SK-N-SH treated with all-trans-retinoic acid at 6 μM for 48 hours (cell line): Measurements from ENCODE around the gene TTBK1.

Experiments used
- ATAC-seq: fragments of 200-7000 bp; cut with Tn5 transposase; 3 replicates; pipeline ENCODE4 v1.9.1; 2020; ENCODE audit warnings: mild to moderate bottlenecking, moderate library complexity
- ARNTL ChIP-seq: fragments of 450-650 bp; formaldehyde crosslinking; IDR thresholded peaks from 2 replicates; pipeline ENCODE4 v1.5.0; 2020; ENCODE audit warnings: low read depth, mild to moderate bottlenecking, moderate library complexity, borderline replicate concordance
- CSDC2 ChIP-seq: fragments of 250-450 bp; sonication (Bioruptor Pico); IDR thresholded peaks from 2 replicates; pipeline ENCODE4 v1.5.0; 2020; ENCODE audit warnings: mild to moderate bottlenecking, moderate library complexity
- CSRNP3 ChIP-seq: fragments of 250-450 bp; sonication (Bioruptor Pico); IDR thresholded peaks from 2 replicates; pipeline ENCODE4 v1.5.1; 2021; ENCODE audit warnings: mild to moderate bottlenecking, moderate library complexity
- ESRRG ChIP-seq: fragments of 250-450 bp; sonication (Bioruptor Pico); IDR thresholded peaks from 2 replicates; pipeline ENCODE4 v1.6.1; 2021; ENCODE audit warnings: mild to moderate bottlenecking
- GLIS3 ChIP-seq: fragments of 250-450 bp; sonication (Bioruptor Pico); IDR thresholded peaks from 2 replicates; pipeline ENCODE4 v1.5.0; 2020; ENCODE audit warnings: mild to moderate bottlenecking, moderate library complexity
- ISL1 ChIP-seq: fragments of 250-450 bp; sonication (Bioruptor Pico); IDR thresholded peaks from 2 replicates; pipeline ENCODE4 v2.1.2; 2022; ENCODE audit warnings: mild to moderate bottlenecking, moderate library complexity
- OSR1 ChIP-seq: fragments of 250-450 bp; sonication (Bioruptor Pico); IDR thresholded peaks from 2 replicates; pipeline ENCODE4 v1.8.0; 2022; ENCODE audit warnings: moderate library complexity, mild to moderate bottlenecking, inconsistent platforms
- PATZ1 ChIP-seq: fragments of 250-450 bp; sonication (Bioruptor Pico); IDR thresholded peaks from 2 replicates; pipeline ENCODE4 v1.8.0; 2020; ENCODE audit warnings: mild to moderate bottlenecking, moderate library complexity, borderline replicate concordance
- PPARA ChIP-seq: fragments of 250-450 bp; sonication (Bioruptor Pico); IDR thresholded peaks from 2 replicates; pipeline ENCODE4 v1.5.0; 2020; ENCODE audit warnings: mild to moderate bottlenecking, borderline replicate concordance
- RARB ChIP-seq: fragments of 250-450 bp; sonication (Bioruptor Pico); IDR thresholded peaks from 2 replicates; pipeline ENCODE4 v1.8.0; 2021; ENCODE audit warnings: mild to moderate bottlenecking, moderate library complexity
- SNAI2 ChIP-seq: fragments of 250-450 bp; sonication (Bioruptor Pico); IDR thresholded peaks from 2 replicates; pipeline ENCODE4 v1.5.0; 2020; ENCODE audit warnings: mild to moderate bottlenecking, moderate library complexity
- TCF4 ChIP-seq: fragments of 250-450 bp; sonication (Bioruptor Pico); IDR thresholded peaks from 2 replicates; pipeline ENCODE4 v1.8.0; 2021; ENCODE audit warnings: mild to moderate bottlenecking, moderate library complexity, borderline replicate concordance
- TOX ChIP-seq: fragments of 250-450 bp; sonication (Bioruptor Pico); IDR thresholded peaks from 2 replicates; pipeline ENCODE4 v1.8.0; 2021; ENCODE audit warnings: mild to moderate bottlenecking, moderate library complexity, borderline replicate concordance
- ZFP3 ChIP-seq: fragments of 250-450 bp; sonication (Bioruptor Pico); IDR thresholded peaks from 2 replicates; pipeline ENCODE4 v1.5.0; 2020; ENCODE audit warnings: mild to moderate bottlenecking, moderate library complexity
- ZFP30 ChIP-seq: fragments of 450-650 bp; formaldehyde crosslinking; IDR thresholded peaks from 2 replicates; pipeline ENCODE4 v1.5.0; 2022; ENCODE audit warnings: mild to moderate bottlenecking, moderate library complexity
- ZNF70 ChIP-seq: fragments of 450-650 bp; formaldehyde crosslinking; IDR thresholded peaks from 2 replicates; pipeline ENCODE4 v1.5.0; 2020; ENCODE audit warnings: mild to moderate bottlenecking, moderate library complexity
- ZNF8 ChIP-seq: fragments of 450-650 bp; formaldehyde crosslinking; IDR thresholded peaks from 2 replicates; pipeline ENCODE4 v1.5.0; 2020; ENCODE audit warnings: mild to moderate bottlenecking, moderate library complexity
- TF ChIP-seq, protein P1 (sequence below): fragments of 250-450 bp; sonication (Bioruptor Pico); IDR thresholded peaks from 2 replicates; pipeline ENCODE4 v1.8.0; 2021; ENCODE audit warnings: low read depth, mild to moderate bottlenecking, moderate library complexity, borderline replicate concordance
- TF ChIP-seq, protein P2 (sequence below): fragments of 250-450 bp; sonication (Bioruptor Pico); IDR thresholded peaks from 2 replicates; pipeline ENCODE4 v1.5.0; 2020; ENCODE audit warnings: mild to moderate bottlenecking, moderate library complexity

The TTBK1 gene

DNA sequence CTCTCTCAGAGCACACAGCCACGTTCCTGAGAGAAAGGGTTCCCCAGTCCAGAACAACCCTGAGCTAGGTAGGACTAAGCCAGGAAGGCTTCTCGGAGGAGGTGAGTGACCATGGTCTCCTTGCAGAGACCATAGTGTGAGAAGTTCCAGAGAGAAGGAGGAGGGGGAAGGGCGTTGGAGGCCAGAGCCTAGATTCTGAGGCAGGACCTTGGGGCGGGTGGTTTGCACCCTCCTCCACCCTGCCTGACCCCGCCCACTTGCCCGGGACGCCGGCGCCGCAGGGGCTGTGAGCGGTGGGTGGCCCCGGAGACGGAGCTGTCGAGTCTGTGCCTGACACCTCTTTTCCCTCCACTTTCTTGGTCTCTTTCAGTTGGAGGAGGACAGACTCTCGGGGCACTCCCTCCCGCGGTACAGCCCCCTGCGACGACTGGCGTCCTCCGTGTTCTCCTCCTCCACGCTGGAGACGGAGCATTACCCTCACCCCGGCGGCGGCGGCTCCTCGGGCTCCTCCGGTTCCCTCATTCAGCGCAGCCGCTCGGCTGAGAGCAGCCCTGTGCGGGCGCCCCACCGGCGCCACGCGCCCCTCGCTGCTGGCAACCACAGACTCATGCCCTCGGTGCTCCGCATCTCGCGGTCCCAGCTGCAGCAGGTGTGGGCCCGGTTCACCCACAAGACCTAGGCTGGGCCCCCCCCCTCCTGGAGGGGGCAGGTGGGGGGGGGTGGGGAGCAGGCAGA lies 26.2 kb downstream of the TTBK1 start:
- TF ChIP-seq ISL1, result no peak
- no peak for TF ChIP-seq ARNTL (CRISPR knock-in tag)
- no peak for TF ChIP-seq RARB (CRISPR knock-in tag)
- TF ChIP-seq ZNF8 (CRISPR knock-in tag), result no peak
- no peak for TF ChIP-seq PPARA
- no peak for TF ChIP-seq ZFP30 (CRISPR knock-in tag)
- no peak for TF ChIP-seq OSR1 (CRISPR knock-in tag)
- TF ChIP-seq SNAI2 (CRISPR knock-in tag), result no peak
- no peak for TF ChIP-seq TCF4 (CRISPR knock-in tag)
- TF ChIP-seq, protein P1, sequence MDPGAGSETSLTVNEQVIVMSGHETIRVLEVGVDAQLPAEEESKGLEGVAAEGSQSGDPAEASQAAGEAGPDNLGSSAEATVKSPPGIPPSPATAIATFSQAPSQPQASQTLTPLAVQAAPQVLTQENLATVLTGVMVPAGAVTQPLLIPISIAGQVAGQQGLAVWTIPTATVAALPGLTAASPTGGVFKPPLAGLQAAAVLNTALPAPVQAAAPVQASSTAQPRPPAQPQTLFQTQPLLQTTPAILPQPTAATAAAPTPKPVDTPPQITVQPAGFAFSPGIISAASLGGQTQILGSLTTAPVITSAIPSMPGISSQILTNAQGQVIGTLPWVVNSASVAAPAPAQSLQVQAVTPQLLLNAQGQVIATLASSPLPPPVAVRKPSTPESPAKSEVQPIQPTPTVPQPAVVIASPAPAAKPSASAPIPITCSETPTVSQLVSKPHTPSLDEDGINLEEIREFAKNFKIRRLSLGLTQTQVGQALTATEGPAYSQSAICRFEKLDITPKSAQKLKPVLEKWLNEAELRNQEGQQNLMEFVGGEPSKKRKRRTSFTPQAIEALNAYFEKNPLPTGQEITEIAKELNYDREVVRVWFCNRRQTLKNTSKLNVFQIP, result no peak
- TF ChIP-seq, protein P2, sequence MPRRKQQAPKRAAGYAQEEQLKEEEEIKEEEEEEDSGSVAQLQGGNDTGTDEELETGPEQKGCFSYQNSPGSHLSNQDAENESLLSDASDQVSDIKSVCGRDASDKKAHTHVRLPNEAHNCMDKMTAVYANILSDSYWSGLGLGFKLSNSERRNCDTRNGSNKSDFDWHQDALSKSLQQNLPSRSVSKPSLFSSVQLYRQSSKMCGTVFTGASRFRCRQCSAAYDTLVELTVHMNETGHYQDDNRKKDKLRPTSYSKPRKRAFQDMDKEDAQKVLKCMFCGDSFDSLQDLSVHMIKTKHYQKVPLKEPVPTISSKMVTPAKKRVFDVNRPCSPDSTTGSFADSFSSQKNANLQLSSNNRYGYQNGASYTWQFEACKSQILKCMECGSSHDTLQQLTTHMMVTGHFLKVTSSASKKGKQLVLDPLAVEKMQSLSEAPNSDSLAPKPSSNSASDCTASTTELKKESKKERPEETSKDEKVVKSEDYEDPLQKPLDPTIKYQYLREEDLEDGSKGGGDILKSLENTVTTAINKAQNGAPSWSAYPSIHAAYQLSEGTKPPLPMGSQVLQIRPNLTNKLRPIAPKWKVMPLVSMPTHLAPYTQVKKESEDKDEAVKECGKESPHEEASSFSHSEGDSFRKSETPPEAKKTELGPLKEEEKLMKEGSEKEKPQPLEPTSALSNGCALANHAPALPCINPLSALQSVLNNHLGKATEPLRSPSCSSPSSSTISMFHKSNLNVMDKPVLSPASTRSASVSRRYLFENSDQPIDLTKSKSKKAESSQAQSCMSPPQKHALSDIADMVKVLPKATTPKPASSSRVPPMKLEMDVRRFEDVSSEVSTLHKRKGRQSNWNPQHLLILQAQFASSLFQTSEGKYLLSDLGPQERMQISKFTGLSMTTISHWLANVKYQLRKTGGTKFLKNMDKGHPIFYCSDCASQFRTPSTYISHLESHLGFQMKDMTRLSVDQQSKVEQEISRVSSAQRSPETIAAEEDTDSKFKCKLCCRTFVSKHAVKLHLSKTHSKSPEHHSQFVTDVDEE (CRISPR knock-in tag), result no peak
- no peak for TF ChIP-seq CSDC2
- TF ChIP-seq ZFP3 (CRISPR knock-in tag), result no peak
- ATAC-seq, result no peak

DNA sequence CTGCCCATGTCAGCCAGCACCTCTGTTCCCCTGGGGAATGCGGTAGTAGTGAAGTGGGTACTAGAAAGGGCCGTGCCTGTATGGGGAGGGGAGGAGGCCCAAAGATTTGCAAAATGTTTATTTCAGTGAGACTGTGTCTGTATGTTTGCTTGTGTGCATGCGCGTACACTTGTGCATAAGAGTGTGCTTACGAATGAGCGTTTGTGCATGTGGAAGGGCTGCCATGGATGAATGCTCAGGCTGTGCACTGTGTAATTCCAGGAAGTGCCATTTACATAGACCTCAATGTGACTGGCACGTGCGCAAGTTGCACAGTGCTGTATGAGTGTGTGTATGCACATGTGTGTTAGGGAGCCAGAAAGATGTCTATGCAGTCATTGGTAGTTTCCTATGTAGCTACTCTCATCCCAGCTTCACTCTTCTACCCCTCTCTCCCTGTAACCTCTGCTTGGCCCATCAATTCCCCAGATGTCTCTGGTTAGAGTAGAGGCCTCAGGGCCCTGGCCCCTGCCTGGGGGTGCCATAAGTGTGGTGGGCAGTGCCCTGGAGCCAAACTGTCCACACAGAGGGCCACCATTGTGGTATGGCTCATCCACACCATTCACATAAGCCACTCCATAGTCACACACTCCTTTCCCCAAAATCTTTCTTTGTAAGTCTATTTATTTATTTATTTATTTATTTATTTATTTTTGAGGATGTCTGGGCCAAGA lies 28.0 kb downstream of the TTBK1 start:
- TF ChIP-seq CSRNP3 (no peak), ARNTL (CRISPR knock-in tag) (no peak), CSDC2 (no peak), SNAI2 (CRISPR knock-in tag) (no peak), ZFP30 (CRISPR knock-in tag) (no peak), PATZ1 (CRISPR knock-in tag) (no peak), GLIS3 (CRISPR knock-in tag) (no peak), ZNF70 (CRISPR knock-in tag) (no peak), ZNF8 (CRISPR knock-in tag) (no peak), ESRRG (no peak), TOX (CRISPR knock-in tag) (no peak), ZFP3 (CRISPR knock-in tag) (no peak), OSR1 (CRISPR knock-in tag) (no peak)
- TF ChIP-seq, protein P1, result no peak
- TF ChIP-seq, protein P2 (CRISPR knock-in tag), result no peak
- TF ChIP-seq, all 23 proteins: peak for 0
- ATAC-seq, result no peak
